Esophagus muscularis mucosa (tissue), 2 donors: ENCODE data around the gene DMRTB1.

Experiments used
- EP300 ChIP-seq: sonication (generic); formaldehyde crosslinking; IDR thresholded peaks from one replicate; pipeline ENCODE4 v1.6.1; 2017; ENCODE audit warnings: antibody characterized with exemption
- POLR2A ChIP-seq: fragments of 450-650 bp; IDR thresholded peaks from one replicate; pipeline ENCODE4 v1.6.1; 2017; ENCODE audit warnings: antibody characterized with exemption, moderate library complexity, mild to moderate bottlenecking, low read depth

GRCh38 chr1:53439337-53440207 lies 19.6 kb upstream of the DMRTB1 start:
- TF ChIP-seq POLR2A: no peak
- no peak for TF ChIP-seq EP300
